ENCODE measurements around the gene THBS3.

The THBS3 gene

DNA sequence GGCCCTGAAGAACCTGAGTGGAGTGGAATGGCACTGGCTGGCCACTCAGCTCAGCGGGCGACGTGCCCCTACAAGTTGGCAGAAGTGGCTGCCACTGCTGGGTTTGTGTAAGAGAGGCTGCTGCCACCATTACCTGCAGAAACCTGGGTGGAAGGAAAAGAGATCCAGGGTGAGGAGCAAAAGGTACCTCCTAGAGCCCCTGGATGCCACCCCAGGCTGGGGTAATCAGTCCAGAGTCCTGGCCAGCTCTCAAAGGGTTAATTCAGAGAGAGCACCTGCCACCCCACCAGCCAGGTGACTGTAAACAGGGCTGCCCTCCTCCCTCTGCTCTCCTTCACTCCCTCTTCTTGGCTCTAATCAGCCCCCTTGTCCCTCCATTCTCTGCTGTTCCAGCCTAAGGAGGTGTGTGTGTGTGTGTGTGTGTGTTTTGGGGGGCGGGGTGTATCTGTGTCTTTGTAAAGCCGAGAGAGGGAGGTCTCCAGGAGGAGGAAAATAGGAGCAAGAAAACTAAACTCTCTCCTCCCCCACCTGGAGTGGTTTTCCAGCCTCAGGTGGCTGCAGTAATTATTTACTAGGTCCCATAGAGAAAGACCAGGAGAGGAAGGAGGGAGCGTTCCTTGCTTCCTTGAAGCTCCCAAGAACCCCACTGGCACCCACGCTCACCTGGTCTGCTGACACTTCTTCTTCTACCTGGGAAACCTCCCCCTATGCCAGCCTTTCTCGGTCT, 21.5 kb downstream of the THBS3 start:
- TF ChIP-seq, protein P1, sequence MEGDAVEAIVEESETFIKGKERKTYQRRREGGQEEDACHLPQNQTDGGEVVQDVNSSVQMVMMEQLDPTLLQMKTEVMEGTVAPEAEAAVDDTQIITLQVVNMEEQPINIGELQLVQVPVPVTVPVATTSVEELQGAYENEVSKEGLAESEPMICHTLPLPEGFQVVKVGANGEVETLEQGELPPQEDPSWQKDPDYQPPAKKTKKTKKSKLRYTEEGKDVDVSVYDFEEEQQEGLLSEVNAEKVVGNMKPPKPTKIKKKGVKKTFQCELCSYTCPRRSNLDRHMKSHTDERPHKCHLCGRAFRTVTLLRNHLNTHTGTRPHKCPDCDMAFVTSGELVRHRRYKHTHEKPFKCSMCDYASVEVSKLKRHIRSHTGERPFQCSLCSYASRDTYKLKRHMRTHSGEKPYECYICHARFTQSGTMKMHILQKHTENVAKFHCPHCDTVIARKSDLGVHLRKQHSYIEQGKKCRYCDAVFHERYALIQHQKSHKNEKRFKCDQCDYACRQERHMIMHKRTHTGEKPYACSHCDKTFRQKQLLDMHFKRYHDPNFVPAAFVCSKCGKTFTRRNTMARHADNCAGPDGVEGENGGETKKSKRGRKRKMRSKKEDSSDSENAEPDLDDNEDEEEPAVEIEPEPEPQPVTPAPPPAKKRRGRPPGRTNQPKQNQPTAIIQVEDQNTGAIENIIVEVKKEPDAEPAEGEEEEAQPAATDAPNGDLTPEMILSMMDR (IDR thresholded peaks at IDR 0.05; ENCODE audit: insufficient read depth, low read depth, low read length, missing control alignments) = no peak
- H3K4me3 ChIP-seq (ENCODE audit: low read depth, low read length) = no peak overlapping the region
- no peak for DNase-seq (ENCODE audit: low read depth)

DNA sequence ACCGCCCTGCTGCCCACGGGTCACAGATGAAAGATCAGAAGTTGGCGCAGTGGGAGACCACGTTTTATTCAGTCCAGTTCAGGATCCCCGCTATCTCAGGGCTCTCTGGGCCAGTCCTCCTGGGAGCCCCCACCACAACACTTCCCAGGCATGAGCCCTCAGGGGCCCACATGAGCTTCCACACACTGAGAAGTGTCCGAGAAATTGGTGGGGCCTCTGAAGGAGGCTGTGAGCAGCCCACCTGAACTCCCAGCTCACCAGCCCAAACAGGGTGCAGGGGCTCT, 22.0 kb downstream of the THBS3 start:
- DNase-seq (ENCODE audit: low read depth) = no peak
- TF ChIP-seq, protein P1 (IDR thresholded peaks at IDR 0.05; ENCODE audit: insufficient read depth, low read depth, low read length, missing control alignments) = no peak
- H3K4me3 ChIP-seq (ENCODE audit: low read depth, low read length) = no peak overlapping the region

DNA sequence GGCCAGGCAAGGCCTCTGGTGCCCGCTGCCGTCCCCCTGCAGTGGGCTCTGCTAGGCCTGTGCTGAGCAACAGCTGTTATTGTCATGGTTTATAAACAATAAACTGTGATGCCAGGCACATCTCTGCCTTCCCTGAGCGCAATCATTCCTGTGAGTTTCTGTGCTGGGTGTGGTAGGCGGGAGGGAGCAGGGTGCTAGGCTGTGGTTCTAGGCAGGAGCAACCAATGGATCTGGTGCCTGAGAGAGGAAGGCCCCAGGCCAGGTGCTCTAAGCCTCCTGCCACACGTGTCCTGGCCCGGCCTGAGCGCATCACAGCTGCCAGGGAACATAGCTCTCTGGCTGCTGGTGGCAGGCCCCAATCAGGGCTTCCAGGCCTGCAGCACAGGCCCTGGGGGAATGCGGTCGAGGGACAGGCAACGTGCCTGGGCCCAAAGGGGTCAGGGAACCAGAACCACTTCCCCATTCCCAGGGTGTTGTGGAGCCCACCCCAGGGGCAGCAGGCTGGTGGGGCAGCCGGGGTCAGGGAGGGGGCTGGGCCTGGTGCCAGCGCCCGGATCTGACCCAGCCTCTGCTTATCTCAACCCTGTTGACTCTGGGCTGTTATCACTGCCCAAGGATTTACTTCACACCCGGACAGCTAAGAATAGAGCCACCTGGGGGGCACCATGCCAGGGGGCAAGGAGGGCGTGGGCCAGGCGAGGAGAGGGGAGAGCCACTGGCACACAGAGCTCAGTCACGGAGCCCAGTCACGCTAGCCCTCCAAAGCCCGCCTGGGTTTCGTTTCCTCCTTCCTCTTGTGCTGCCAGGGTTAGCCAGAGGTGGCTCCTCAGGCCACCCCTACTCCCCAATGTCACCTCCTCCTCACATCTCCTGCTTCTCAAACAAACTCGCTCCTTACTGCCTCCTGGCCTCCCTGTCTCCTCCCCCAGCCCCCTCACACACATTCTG, 22.6 kb downstream of the THBS3 start:
- no peak overlapping the region for H3K4me3 ChIP-seq (ENCODE audit: low read depth, low read length)
- TF ChIP-seq, protein P1 (IDR thresholded peaks at IDR 0.05; ENCODE audit: insufficient read depth, low read depth, low read length, missing control alignments) = peak; percentile 28
- peak; percentile 82 for DNase-seq (ENCODE audit: low read depth)

DNA sequence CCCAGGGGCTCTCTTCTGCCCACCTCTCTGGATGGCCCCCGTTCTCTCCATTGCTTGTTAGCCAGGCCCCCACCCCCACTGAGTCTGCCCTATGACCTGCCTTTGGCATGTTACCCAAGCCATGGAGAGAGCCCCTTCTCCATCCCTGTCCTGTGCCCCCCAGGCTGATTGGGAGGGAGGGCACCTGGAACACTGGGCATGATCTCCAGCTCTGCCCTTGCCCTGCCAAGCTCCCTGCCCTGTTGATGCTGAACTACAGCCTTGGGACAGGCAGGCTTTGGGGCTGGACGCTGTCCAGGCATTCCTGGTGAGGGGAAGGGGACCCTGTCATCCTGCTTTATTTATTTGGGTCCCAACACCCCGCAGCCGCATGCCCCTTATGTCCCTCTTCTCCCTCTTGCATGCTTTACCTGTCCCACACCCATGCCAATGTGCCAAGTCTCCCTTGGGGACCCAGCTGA, 23.3 kb downstream of the THBS3 start:
- TF ChIP-seq, protein P1 (IDR thresholded peaks at IDR 0.05; ENCODE audit: insufficient read depth, low read depth, low read length, missing control alignments) = no peak
- no peak for DNase-seq (ENCODE audit: low read depth)
- H3K4me3 ChIP-seq (ENCODE audit: low read depth, low read length) = no peak overlapping the region

DNA sequence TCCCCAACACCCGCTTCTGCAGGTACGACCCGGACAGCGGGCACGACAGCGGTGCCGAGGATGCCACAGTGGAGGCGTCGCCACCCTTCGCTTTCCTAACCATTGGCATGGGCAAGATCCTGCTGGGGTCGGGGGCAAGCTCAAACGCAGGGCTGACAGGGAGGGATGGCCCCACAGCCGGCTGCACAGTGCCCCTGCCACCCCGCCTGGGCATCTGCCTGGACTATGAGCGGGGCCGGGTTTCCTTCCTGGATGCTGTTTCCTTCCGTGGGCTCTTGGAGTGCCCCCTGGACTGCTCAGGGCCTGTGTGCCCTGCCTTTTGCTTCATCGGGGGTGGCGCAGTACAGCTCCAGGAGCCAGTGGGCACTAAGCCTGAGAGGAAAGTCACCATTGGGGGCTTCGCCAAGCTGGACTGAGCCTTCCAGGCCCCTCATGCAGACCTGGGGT, 23.9 kb downstream of the THBS3 start:
- TF ChIP-seq, protein P1 (IDR thresholded peaks at IDR 0.05; ENCODE audit: insufficient read depth, low read depth, low read length, missing control alignments) = no peak
- H3K4me3 ChIP-seq (ENCODE audit: low read depth, low read length) = no peak overlapping the region
- DNase-seq (ENCODE audit: low read depth) = no peak

DNA sequence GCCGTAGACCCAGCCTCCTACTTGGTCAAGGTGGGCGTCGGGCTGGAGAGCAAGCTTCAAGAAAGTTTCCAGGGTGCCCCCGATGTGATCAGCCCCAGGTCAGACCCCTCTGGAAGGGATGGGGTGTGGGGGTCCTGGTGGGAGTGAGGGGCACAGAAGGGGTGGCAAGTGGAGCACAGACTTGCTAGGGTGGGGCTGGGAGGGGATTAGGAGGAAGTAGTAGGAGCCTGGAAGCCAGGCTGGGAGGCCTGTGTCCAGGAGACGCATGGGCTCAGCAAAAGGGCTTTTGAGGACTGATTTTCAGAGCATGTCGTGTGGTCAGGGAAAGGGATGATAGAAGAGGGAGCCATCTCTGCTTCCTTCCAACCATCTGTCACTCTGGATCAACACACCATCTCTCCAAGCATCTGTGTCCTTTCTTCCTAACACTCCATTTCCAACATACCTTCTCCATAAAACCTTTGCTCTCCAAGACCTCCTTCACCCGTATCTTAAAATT, 25.6 kb downstream of the THBS3 start:
- no peak for DNase-seq (ENCODE audit: low read depth)
- H3K4me3 ChIP-seq (ENCODE audit: low read depth, low read length) = no peak overlapping the region
- TF ChIP-seq, protein P1 (IDR thresholded peaks at IDR 0.05; ENCODE audit: insufficient read depth, low read depth, low read length, missing control alignments) = no peak
